NCI-H526 (cell line): ENCODE measurements around the gene MMP23B.
A peak's percentile ranks its signal among the peaks of the same experiment; 100 is the strongest.
"Not testable (repeated sequence)": the region's sequence is repeated elsewhere in the genome, so short reads cannot be mapped to it uniquely, and the experiment has no call there.

Experiments used
- DNase-seq, 2 experiments: peaks; one replicate each; lab custom pipeline; 2025; lab: John Stamatoyannopoulos, UW

Gene MMP23B

GRCh38 chr1:1630965-1631781, 800 bp upstream of the MMP23B start:
- DNase-seq = no peak

GRCh38 chr1:1633409-1633808, 1.4 kb downstream of the MMP23B start:
- DNase-seq = not testable (repeated sequence)

GRCh38 chr1:1634613-1635012, 2.6 kb downstream of the MMP23B start:
- DNase-seq = not testable (repeated sequence)

GRCh38 chr1:1636621-1637478, 4.9 kb downstream of the MMP23B start:
- DNase-seq = not testable (repeated sequence)

GRCh38 chr1:1637479-1637875, 5.5 kb downstream of the MMP23B start:
- not testable (repeated sequence) for DNase-seq

GRCh38 chr1:1638528-1638927, 6.6 kb downstream of the MMP23B start:
- not testable (repeated sequence) for DNase-seq

GRCh38 chr1:1639368-1639767, 7.4 kb downstream of the MMP23B start:
- not testable (repeated sequence) for DNase-seq

- not testable (repeated sequence) for DNase-seq
These were observed 8.1 kb downstream of the MMP23B start for GRCh38 chr1:1640081-1640480.

- DNase-seq = not testable (repeated sequence)
These were observed 8.9 kb downstream of the MMP23B start for GRCh38 chr1:1640711-1641461.

GRCh38 chr1:1646326-1646725, 14.4 kb downstream of the MMP23B start:
- DNase-seq = not testable (repeated sequence)

GRCh38 chr1:1647567-1648241, 15.7 kb downstream of the MMP23B start:
- not testable (repeated sequence) for DNase-seq

GRCh38 chr1:1648265-1648664, 16.3 kb downstream of the MMP23B start:
- not testable (repeated sequence) for DNase-seq

- DNase-seq = peak; percentile 90 to 95
These were observed 26.9 kb downstream of the MMP23B start, which contains the start of gene CDK11B for GRCh38 chr1:1658583-1659549. CDK11B (minus strand) TSS chr1:1659004; CDS start chr1:1657485, 1,519 bp downstream.

GRCh38 chr1:1662392-1662791, 30.4 kb downstream of the MMP23B start:
- not testable (repeated sequence) for DNase-seq

- DNase-seq = not testable (repeated sequence)
These were observed 31.0 kb downstream of the MMP23B start for GRCh38 chr1:1662830-1663560.

- not testable (repeated sequence) for DNase-seq
These were observed 32.3 kb downstream of the MMP23B start for GRCh38 chr1:1664318-1664717.

GRCh38 chr1:1664941-1665814, 33.2 kb downstream of the MMP23B start:
- no peak for DNase-seq

GRCh38 chr1:1665815-1666251, 33.9 kb downstream of the MMP23B start:
- peak in 1 of 2 experiments; percentile 21 for DNase-seq
